Right forelimb (tissue), 1 donor: Measurements from ENCODE around the gene MAPKAPK3.
"Not testable (repeated sequence)": the region's sequence is repeated elsewhere in the genome, so short reads cannot be mapped to it uniquely, and the experiment has no call there.

ENCODE experiments used
- DNase-seq: peaks from one replicate; pipeline ENCODE4 v3.0.0-alpha.2; 2018

Gene MAPKAPK3

GRCh38 chr3:50657816-50658215 is 40.9 kb downstream of the MAPKAPK3 start:
- DNase-seq, result peak; percentile 31

- DNase-seq, result no peak
Measured at GRCh38 chr3:50658416-50658815, 41.5 kb downstream of the MAPKAPK3 start.

- DNase-seq, result no peak
Measured at GRCh38 chr3:50658831-50659230, 41.9 kb downstream of the MAPKAPK3 start.

- DNase-seq, result no peak
Measured at GRCh38 chr3:50660386-50660785, 43.4 kb downstream of the MAPKAPK3 start.

- DNase-seq, result no peak
Measured at GRCh38 chr3:50661321-50661837, 44.4 kb downstream of the MAPKAPK3 start.

- no peak for DNase-seq
Measured at GRCh38 chr3:50662408-50662807, 45.5 kb downstream of the MAPKAPK3 start.

GRCh38 chr3:50665081-50665840 is 48.3 kb downstream of the MAPKAPK3 start:
- no peak for DNase-seq

GRCh38 chr3:50665841-50666115 is 48.8 kb downstream of the MAPKAPK3 start:
- DNase-seq, result not testable (repeated sequence)

- DNase-seq, result no peak
Measured at GRCh38 chr3:50666837-50667236, 49.9 kb downstream of the MAPKAPK3 start.

- no peak for DNase-seq
Measured at GRCh38 chr3:50671331-50671730, 54.4 kb downstream of the MAPKAPK3 start.

GRCh38 chr3:50672656-50673055 is 55.7 kb downstream of the MAPKAPK3 start:
- no peak for DNase-seq

- DNase-seq, result no peak
Measured at GRCh38 chr3:50673931-50674330, 57.0 kb downstream of the MAPKAPK3 start.

- DNase-seq, result peak; percentile 68
Measured at GRCh38 chr3:50674349-50675178, 57.6 kb downstream of the MAPKAPK3 start, which contains the start of gene DOCK3. DOCK3 (plus strand) TSS chr3:50674927; CDS start chr3:50675264, 337 bp downstream.

- no peak for DNase-seq
Measured at GRCh38 chr3:50675179-50676030, 58.5 kb downstream of the MAPKAPK3 start.

GRCh38 chr3:50676031-50676705 is 59.2 kb downstream of the MAPKAPK3 start:
- DNase-seq, result no peak

GRCh38 chr3:50687127-50687751 is 70.3 kb downstream of the MAPKAPK3 start:
- DNase-seq, result no peak

GRCh38 chr3:50687916-50688315 is 71.0 kb downstream of the MAPKAPK3 start:
- no peak for DNase-seq

GRCh38 chr3:50688602-50689001 is 71.7 kb downstream of the MAPKAPK3 start:
- DNase-seq, result not testable (repeated sequence)

GRCh38 chr3:50689558-50689957 is 72.6 kb downstream of the MAPKAPK3 start:
- DNase-seq, result no peak

- no peak for DNase-seq
Measured at GRCh38 chr3:50695031-50695430, 78.1 kb downstream of the MAPKAPK3 start.

GRCh38 chr3:50696276-50696675 is 79.3 kb downstream of the MAPKAPK3 start:
- no peak for DNase-seq

- DNase-seq, result no peak
Measured at GRCh38 chr3:50698269-50698668, 81.3 kb downstream of the MAPKAPK3 start.
